CD4-positive, alpha-beta T cell treated with Interleukin-21 for 1 hour (primary cell): ENCODE data around the gene IQCE.
"Not testable (repeated sequence)": the region's sequence is repeated elsewhere in the genome, so short reads cannot be mapped to it uniquely, and the experiment has no call there.

ENCODE experiments used
- DNase-seq: peaks from one replicate; pipeline ENCODE4 v3.0.0-alpha.2; 2020

The IQCE gene

DNA sequence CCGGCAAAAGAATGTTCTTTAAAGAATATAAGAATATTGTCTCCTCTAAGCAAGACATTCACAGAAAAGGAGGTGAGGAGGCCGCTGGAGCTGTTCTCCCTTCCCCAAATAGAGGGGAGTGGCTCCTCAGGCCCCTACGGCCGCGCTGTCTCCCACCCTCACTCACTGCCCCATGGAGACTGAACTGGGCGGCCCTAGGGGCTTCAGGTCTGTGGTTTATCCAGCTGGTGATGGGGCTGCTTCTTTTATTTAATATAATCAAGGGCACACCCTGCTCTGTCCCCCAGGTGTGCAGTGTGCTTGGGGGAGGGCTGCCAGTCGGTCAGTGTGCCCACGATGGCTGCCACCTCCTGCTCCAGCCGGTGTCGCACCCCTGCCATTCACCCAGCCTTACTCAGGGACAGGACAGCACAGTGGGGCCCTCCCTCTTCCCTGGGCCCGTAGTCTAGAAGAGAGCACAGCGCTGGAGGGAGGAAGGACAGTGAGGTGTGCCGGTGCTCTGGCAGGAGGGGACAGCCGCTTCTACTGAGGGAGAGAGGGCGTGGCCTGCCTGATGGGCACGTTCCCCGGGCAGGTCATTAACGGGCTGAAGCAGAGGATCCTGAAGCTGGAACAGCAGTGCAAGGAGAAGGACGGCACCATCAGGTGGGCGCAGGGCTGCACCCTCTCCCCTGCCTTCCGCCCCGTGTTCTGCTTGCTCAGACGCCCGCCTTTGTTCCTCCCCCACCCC, 23.4 kb downstream of the IQCE start:
- no peak for DNase-seq

DNA sequence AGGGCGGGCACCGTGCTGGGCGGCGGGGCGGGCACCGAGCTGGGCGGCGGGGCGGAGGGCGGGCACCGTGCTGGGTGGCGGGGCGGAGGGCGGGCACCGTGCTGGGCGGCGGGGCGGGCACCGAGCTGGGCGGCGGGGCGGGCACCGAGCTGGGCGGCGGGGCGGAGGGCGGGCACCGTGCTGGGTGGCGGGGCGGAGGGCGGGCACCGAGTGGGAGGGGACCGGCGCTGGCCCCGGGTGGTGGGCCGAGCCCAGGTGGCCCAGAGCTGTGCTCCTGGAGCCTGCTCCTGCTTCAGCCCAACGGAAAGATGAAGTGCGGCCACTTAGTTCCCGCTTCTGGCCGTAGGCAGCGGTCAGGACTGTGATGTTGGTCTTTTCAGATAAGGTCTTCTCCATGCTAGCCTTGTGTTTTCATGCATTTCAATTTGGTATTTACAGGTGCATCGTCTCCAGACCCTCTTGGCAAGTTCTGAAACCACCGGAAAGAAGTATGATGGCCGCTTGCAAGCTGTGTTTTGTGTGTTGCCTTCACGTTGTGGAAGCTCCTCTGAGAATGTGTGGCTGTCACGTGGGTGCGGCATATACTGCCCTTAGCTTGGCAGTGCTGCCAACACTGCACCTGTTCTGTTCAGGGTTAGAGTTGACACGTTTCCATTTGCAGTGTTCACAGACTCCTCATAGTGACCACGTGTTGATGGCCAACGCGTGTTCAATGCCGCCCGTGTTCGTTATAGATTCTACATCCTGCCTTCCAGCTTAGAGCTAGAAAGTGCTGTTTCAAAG, 25.2 kb downstream of the IQCE start:
- DNase-seq = no peak

DNA sequence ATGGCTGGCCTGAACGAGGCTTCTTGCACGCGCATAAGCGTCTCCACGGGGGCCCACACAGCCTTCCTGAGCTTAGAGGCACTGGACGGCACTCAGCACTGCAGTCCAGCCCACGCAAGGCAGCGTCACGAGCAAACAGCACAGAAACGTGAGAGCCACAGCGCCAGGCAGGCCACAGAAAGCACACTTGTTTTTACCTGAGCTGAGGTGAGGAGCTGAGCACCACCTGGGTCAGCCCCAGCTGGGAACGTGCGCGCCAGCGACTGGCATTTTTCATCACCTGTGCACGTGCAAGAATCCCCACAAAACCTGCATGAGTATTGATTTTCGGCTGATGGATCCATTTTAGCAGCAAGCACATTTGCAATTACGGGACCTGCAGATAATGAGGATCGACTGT, 26.7 kb downstream of the IQCE start:
- DNase-seq = no peak

- no peak for DNase-seq
Measured at GRCh38 chr7:2586326-2587020, 27.7 kb downstream of the IQCE start.

DNA sequence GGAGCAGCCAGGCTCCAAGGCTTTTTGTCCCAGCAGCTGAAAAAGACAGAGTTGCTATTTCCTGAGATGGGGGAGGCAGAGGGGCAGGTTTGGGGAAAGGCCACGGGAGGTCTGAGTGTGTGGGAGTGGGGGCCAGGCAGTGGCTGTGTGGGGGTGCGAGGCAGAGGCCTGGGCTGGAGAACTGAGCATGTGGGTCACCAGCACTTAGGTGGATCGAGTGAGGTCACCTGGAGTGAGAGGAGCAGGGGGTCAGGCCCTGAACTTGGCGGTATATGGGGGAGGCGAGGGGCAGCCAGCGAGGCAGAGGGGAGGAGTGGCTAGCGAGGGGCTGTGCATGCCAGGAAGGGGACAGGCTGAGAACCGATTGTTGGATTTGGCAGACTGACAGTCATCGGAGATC, 28.4 kb downstream of the IQCE start:
- DNase-seq = no peak

- no peak for DNase-seq
Measured at GRCh38 chr7:2587778-2588177, 29.0 kb downstream of the IQCE start.

DNA sequence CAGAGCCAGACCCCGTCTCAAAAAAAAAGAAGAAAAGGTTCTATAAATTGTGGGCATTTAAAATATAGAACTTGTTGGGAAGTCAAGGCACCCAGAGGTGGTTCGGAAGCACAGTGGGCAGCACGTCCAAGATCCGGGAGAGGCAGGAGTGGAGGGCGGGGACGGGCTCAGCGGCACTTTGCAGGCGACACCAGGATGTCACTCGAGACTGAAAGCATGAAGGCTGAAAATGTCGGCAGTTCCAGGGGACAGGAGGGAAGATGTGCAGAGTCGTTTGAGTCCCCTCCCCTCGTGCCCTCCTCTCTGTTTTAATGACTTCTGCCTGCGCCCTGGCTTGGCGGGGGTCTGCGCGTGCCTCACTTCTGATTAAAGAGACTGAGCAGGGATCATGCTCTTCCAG, 30.6 kb downstream of the IQCE start:
- no peak for DNase-seq

- not testable (repeated sequence) for DNase-seq
Measured at GRCh38 chr7:2589941-2590340, 31.2 kb downstream of the IQCE start.

DNA sequence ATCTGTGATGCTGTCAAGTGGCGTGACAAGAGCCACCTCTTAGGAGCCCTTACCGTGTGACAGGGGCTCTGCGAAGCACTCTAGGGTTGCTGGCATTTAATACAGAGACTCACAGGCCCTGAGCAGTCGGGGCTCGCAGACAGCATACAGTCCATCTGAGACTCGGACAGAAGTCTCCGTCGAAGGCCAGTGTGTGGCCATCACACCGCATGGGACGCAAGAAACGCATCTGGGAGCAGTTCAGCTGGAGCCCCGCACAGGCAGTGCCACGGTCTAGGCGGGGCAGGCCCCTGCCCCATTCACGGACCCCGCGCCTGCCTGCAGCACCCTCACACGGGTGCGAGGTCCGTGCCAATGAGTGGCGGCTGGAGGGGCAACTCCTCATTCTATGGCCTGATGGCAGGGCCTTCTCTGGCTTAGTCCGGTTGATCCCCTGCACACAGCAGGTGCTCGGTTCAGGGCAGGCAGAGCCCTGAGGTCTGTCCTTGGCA, 33.6 kb downstream of the IQCE start:
- DNase-seq = no peak

GRCh38 chr7:2593036-2593727, 34.4 kb downstream of the IQCE start:
- no peak for DNase-seq

DNA sequence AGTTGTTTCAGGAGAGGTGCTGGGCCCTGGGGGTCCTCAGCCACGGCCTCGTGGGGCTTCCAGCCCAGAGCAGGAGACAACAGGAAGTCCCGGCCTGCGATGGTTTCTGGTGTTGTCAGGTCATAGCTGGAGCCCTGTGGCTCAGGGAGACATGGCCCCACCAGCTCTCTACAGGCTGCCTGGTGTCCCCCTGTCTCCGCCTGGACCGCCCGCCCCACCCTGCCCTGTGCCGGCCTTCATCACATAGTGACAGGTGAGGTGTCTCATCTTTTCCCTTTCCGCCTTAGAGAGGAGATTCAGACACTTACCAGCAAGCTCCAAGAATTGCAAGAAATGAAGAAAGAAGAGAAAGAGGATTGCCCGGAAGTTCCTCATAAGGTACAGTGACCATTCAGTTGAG, 35.8 kb downstream of the IQCE start:
- DNase-seq = no peak

GRCh38 chr7:2595258-2595860, 36.6 kb downstream of the IQCE start:
- DNase-seq = no peak

- no peak for DNase-seq
Measured at GRCh38 chr7:2596464-2597272, 37.9 kb downstream of the IQCE start.

GRCh38 chr7:2597273-2597640, 38.5 kb downstream of the IQCE start:
- no peak for DNase-seq

DNA sequence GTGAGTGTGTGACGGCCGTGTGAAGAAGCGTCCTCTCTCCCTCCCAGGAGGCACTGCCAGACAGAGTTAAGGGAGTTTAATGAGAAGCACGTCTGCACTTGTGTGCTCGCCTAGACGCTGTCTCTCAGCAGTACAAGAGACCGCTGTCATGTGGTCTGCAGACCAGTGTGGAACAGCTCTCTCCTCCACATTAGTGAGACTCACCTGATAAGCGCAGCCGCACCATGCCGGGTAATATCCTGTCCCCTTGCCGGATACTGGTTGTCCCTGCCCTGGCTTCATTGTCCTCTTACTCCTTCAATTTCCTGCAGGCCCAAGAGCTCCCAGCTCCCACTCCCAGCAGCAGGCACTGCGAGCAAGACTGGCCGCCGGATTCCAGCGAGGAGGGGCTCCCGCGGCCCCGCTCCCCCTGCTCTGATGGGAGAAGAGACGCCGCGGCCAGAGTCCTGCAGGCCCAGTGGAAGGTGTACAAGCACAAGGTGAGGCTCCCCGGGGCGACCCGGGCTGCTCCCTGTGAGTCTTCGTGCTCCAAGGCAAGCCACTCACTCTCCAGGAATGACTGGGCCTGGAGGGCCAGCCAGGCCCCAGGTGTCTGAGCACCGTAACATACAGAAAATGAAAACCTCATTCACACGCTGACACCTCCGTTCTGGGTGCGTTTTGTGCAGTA, 39.5 kb downstream of the IQCE start:
- DNase-seq = no peak

DNA sequence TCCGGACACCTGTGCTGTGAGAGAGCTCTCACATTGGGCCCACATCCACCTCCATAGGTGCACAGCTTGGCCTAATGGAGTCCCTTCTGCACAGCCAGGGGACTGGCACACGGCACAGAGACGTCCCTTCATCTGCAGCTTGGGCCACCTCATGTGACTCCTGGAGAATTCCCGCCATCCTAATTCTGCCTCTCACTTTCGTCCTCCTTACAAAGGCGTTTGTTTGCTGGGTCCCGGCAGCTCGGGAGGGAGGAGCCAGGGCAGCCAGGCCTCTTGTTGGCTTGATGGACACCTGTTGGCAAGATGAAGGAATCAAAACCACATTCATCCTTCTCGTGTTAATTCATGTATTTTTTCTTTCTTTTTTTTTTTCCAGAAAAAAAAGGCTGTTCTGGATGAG, 42.3 kb downstream of the IQCE start:
- DNase-seq = no peak

- DNase-seq = no peak
Measured at GRCh38 chr7:2601907-2602306, 43.1 kb downstream of the IQCE start.

DNA sequence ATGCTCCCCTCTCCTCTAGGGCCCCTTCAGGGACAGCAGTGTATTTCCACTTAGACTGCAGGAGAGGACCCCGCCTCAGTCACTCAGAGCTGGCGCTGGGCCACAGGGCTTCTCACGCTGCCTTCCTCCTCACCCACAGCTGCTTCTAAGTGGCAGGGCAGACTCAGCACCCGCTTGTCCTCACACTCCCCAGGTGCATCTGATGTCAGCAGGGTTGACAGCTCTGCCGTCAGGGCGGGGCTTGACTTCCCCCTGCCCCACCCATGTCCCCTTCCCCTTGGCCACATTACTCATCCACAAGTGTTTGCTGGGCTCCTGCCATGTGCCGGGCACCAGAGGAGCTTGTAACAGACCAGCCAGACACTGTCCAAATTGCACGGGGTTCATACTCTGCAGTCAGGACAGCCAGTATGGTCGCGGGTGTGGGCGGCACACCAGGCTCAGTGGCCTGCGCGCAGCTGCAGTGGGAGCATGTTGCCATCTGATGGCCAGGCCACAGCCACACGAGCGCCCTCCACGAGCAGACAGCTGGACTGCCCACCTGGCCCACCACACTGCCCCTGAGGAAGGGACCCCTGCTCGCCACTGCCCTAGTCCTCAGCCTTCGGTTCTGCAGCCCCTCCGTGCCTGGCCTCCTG, 43.7 kb downstream of the IQCE start:
- no peak for DNase-seq

DNA sequence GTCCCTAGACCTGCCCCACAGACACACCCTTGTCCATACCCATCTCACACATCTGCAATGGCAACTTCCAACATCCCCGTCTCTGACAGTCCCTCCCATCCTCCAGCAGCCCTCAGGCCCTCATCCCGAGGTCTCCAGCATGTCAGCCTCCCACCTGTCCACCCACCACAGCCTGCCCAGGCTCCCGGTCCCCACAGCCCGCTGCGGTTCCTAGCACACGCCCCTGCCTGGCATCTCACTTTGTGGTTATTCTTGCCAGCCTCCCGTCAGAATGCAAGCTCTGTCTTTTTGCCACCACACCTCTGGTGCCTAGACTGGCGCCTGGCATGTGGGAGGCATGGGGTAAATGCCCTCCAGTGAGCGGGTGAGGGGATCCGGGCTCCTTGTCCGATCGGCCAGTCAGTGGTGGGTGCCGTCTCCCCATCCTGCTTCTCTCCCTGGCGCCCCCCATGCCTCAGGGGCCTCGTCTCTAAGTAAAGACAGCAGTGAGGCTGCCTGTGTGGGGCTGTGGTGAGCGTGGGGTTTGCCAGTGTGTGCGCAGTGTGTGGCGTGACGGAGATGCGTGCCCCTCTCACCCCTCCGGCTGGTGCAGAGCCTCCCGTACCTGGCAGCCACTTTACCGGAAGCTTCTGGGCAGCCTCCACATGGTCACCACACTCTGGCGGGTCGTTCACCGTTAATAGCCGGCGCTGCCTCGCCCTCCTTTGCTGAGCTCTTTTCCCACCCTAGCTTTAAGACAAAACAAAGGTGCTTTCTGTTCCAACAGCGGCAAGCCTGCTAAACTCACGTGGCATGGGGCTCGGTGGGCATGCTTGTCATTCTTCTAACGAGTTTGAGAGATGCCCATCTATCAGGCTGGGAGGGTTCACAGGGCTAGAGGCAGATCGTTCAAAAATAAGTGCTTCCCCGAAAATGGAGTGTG, 44.5 kb downstream of the IQCE start:
- DNase-seq = no peak
